Prostate gland (tissue), 1 donor: ENCODE measurements around the gene KCNS1.

ENCODE experiments used
- POLR2A ChIP-seq: fragments of 450-650 bp; IDR thresholded peaks from one replicate; pipeline ENCODE4 v1.6.1; 2016; ENCODE audit warnings: antibody characterized with exemption, mild to moderate bottlenecking
- POLR2AphosphoS5 ChIP-seq: sonication (generic); formaldehyde crosslinking; IDR thresholded peaks from one replicate; pipeline ENCODE4 v1.6.1; 2017; ENCODE audit warnings: antibody characterized with exemption

- TF ChIP-seq POLR2AphosphoS5 (no peak), POLR2A (no peak)
Observed at GRCh38 chr20:45109634-45110033, 8.7 kb upstream of the KCNS1 start.
